ENCODE results near the gene CRYGA. TPM values are rescaled to one million over a fixed set of nuclear protein-coding genes. Genes with fewer than 3 reads are reported as not detected.

CRYGA gene, protein sequence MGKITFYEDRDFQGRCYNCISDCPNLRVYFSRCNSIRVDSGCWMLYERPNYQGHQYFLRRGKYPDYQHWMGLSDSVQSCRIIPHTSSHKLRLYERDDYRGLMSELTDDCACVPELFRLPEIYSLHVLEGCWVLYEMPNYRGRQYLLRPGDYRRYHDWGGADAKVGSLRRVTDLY
- not detected for total RNA-seq

DNA sequence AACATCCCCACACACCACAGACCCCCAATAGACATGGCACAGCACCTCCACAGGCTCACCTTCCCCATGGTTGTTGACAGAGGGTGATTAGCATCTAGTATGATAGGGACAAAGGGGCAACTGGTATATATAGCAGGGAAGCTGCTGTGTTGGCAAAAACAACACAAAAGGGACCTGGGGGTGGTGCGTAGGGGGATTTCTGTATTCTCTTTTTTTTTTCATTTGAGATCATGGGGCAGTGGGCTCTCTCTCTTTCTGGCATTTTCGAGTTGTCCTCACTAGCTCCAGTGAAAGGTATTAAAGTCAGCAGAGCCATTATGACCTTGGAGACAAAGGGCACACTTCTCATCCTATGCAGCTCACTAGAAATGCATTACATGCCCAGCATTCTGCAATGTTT, at the start of gene CRYGA:
Gene CRYGA, minus strand, starts transcription at position 101 of the 400 bp plus-strand sequence. Its CDS starts 33 bp downstream, at position 68.
- intact Hi-C loops (cut with DNase I), result no loop called here
- H3K27ac ChIP-seq (replicated peaks in 1 of 4), result no peak within 1 kb of the TSS
- no peak within 1 kb of the TSS for H3K4me3 ChIP-seq
- TF ChIP-seq, protein P1, sequence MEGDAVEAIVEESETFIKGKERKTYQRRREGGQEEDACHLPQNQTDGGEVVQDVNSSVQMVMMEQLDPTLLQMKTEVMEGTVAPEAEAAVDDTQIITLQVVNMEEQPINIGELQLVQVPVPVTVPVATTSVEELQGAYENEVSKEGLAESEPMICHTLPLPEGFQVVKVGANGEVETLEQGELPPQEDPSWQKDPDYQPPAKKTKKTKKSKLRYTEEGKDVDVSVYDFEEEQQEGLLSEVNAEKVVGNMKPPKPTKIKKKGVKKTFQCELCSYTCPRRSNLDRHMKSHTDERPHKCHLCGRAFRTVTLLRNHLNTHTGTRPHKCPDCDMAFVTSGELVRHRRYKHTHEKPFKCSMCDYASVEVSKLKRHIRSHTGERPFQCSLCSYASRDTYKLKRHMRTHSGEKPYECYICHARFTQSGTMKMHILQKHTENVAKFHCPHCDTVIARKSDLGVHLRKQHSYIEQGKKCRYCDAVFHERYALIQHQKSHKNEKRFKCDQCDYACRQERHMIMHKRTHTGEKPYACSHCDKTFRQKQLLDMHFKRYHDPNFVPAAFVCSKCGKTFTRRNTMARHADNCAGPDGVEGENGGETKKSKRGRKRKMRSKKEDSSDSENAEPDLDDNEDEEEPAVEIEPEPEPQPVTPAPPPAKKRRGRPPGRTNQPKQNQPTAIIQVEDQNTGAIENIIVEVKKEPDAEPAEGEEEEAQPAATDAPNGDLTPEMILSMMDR (IDR thresholded peaks at IDR 0.05), result no peak
- TF ChIP-seq POLR2A (IDR thresholded peaks at IDR 0.05; ENCODE audit: low read depth) (no peak), EP300 (IDR thresholded peaks at IDR 0.05) (no peak), POLR2AphosphoS5 (IDR thresholded peaks at IDR 0.05) (no peak)
- 92% methylated on average over 2 of the region's 2 CpGs for WGBS
- peaks cover 0 to 7% (median 0%) of the 10 kb centered on the region in 4 donors for H3K27me3 ChIP-seq
- no peaks in the 10 kb centered on the region for H3K9me3 ChIP-seq
- no peak for DNase-seq (ENCODE audit: extremely low spot score)
- no peaks in the 10 kb centered on the region for H3K4me1 ChIP-seq
- no peaks in the 10 kb centered on the region for H3K36me3 ChIP-seq

DNA sequence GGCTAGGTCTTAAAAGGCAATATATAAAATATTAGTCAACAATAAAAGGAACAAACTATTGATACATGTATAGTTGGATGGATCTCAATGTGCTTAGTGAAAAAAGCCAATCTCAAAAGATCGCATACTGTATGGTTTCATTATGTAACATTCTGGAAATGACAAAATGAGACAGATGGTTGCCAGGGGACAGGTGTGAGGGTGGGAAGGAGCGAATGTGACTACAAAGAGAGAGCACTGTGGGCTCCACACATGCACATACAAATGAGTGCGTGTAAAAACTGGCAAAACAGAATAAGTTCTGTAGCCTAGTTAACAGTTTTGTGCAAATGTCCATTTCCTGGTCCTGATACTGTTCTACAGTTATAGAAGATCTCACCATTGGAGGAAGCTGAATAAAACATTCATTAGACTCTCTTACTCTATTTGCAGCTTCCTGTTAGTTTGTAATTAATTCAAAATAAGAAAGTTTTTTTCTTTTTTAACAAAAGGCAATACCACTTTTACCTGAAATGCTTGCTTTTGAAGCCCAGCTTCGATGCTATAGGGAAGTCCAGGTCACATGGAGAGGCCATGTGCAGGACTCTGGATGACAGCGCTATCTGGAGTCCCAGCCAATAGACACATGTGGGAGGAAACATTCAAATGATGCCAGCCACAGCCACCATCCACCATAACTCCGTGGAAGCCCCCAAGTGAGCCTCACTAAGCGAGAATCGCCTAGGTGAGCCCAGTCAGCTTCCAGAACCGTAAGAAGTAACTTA, 47.5 kb upstream of the CRYGA start:
- no peak for DNase-seq (ENCODE audit: extremely low spot score)
- 90% methylated on average over 9 of the region's 9 CpGs for WGBS
- Histone ChIP-seq H3K4me3 (no peak overlapping the region), H3K27ac (replicated peaks in 1 of 4) (no peak overlapping the region), H3K27me3 (no peaks in the 10 kb centered on the region), H3K9me3 (no peaks in the 10 kb centered on the region), H3K36me3 (no peaks in the 10 kb centered on the region), H3K4me1 (no peaks in the 10 kb centered on the region)
- intact Hi-C loops (cut with DNase I), result no loop called here
- no peak for TF ChIP-seq POLR2AphosphoS5 (IDR thresholded peaks at IDR 0.05)
- TF ChIP-seq, protein P1 (IDR thresholded peaks at IDR 0.05), result no peak
- TF ChIP-seq POLR2A (IDR thresholded peaks at IDR 0.05; ENCODE audit: low read depth), result no peak
- TF ChIP-seq EP300 (IDR thresholded peaks at IDR 0.05), result no peak

DNA sequence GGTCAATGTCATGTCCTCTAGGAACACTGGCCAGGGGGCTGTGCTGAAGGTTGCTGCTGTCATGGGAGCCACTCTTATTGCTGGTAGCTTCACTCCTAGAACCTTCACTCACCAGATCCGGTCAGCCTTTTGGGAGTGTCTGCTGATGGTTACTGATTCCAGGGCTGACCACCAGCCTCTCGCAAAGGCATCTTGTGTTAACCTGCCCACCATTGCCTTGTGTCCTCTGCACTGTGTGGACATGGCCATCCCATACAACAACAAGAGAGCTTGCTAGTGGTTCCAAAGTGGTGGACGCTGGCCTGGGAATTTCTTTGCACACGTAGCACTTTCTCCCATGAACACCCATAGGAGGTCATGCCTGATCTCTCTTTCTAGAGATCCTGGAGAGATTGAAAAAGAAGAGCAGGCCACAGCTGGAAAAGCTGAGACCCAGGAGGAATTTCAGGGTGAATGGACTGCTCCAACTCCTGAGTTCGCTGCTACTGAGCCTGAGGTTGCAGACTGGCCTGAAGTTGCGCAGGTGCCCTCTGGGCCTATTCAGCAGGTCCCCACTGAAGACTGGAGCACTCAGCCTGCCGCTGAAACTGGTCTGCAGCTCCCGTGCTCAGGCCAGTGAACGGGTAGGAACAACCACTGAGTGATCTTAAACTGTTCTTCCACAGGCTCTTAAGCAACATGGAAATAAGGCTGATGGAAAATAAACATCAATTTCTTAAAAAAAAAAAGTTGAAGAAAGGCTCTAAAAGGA, 45.1 kb upstream of the CRYGA start:
- no peak for TF ChIP-seq POLR2AphosphoS5 (IDR thresholded peaks at IDR 0.05)
- TF ChIP-seq POLR2A (IDR thresholded peaks at IDR 0.05; ENCODE audit: low read depth), result no peak
- no peak for TF ChIP-seq EP300 (IDR thresholded peaks at IDR 0.05)
- TF ChIP-seq, protein P1 (IDR thresholded peaks at IDR 0.05), result no peak
- no peak for DNase-seq (ENCODE audit: extremely low spot score)
- intact Hi-C loops (cut with DNase I), result no loop called here
- Histone ChIP-seq H3K36me3 (no peaks in the 10 kb centered on the region), H3K27ac (replicated peaks in 1 of 4) (no peak overlapping the region), H3K27me3 (no peaks in the 10 kb centered on the region), H3K4me1 (no peaks in the 10 kb centered on the region), H3K9me3 (no peaks in the 10 kb centered on the region), H3K4me3 (no peak overlapping the region)
- 78% methylated on average over 7 of the region's 9 CpGs for WGBS

DNA sequence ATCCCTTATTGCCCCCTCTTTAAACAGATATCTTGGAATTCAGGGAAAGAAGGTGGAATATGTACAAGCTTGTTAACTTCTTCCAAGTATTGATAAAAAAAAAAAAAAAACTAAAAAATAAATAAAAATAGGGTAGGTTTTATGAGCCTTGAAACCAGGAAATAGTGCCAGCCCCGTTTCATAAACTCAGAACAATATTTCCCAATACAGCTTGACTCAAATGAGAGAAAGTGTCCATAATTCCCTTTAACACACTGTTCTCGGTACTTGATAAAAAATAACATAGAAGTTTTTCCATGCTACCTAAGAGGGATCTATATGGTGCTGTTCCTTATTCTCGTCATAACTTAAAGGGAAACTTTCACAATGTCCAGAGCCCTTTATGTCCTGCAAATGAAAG, 44.4 kb upstream of the CRYGA start:
- no peaks in the 10 kb centered on the region for H3K36me3 ChIP-seq
- no peak for TF ChIP-seq POLR2AphosphoS5 (IDR thresholded peaks at IDR 0.05)
- TF ChIP-seq, protein P1 (IDR thresholded peaks at IDR 0.05), result no peak
- no peak for TF ChIP-seq POLR2A (IDR thresholded peaks at IDR 0.05; ENCODE audit: low read depth)
- TF ChIP-seq EP300 (IDR thresholded peaks at IDR 0.05), result no peak
- no peak for DNase-seq (ENCODE audit: extremely low spot score)
- no peaks in the 10 kb centered on the region for H3K9me3 ChIP-seq
- no peak overlapping the region for H3K27ac ChIP-seq (replicated peaks in 1 of 4)
- WGBS, result 87% methylated on average over 3 of the region's 3 CpGs
- intact Hi-C loops (cut with DNase I), result no loop called here
- H3K4me1 ChIP-seq, result no peaks in the 10 kb centered on the region
- no peak overlapping the region for H3K4me3 ChIP-seq
- no peaks in the 10 kb centered on the region for H3K27me3 ChIP-seq
